Hematopoietic multipotent progenitor cell treated with erythropoietin and hydrocortisone succinate and interleukin-3 and kit ligand, for 17 days (in vitro differentiated cells): Measurements from ENCODE around the gene MLLT6.

Experiments used
- DNase-seq: peaks from one replicate; pipeline ENCODE4 v3.0.0-alpha.2; 2015; ENCODE audit warnings: low spot score

MLLT6 gene

GRCh38 chr17:38742411-38743308 is 37.6 kb downstream of the MLLT6 start:
- DNase-seq: no peak

GRCh38 chr17:38743556-38744171 is 38.6 kb downstream of the MLLT6 start:
- DNase-seq: no peak

DNA sequence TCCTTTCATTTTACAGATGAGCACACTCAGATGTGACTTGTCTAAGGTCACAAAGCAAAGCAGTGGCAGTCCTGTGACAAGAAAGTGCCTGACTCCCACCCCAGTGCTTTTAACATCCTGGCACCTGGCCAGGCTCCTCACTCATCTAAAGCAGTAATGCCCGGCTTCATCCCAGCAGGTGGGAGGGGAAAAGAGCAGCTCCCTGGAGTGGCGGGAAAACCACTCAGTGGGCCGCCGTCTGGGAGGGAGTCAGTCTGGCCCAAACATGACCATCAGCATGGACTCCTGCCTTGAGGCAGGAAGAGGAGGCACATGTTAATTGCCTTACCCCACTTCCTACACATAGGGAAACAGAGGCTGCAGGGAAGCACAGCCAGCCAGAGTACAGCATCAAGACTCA is 40.5 kb downstream of the MLLT6 start:
- DNase-seq: no peak

DNA sequence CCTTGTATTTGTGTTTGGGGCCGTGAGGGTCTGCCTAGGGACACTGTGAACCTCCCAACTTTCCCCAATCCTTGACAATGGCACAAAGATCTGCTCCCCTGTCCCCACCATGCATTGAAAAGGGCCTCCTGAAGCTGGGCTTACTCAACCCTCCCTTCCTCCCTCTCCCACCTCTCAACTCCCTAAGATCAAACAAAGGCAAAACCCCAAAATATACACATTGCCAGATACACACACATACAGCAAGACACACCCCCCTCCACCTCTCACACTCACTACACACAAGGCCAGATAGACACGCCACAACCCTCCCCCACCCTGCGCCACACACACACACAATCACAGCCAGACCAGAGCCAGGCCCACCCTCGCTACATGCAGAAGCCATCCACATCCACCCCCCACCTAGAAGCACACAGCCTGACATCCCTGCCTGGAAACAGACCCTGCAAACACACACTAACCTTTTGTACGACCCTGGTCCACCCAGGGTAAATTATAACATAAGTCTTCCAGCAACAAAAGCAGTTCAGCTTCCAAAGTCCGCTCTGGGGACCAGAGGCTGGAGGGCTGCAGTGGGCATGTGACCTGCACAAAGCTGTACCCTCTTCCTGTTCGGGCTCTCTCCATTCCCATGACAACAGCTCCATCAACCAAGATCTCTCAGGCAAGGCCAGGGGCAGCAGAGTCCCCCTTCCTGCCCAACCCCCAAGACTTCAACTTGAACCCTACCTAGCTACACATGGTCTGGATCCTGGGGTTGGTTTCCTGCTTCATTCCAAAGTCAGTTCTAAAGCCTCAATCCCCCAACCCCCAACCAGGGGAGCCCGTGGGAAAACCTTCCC is 41.2 kb downstream of the MLLT6 start:
- no peak for DNase-seq

- DNase-seq: no peak
These were observed 41.9 kb downstream of the MLLT6 start for GRCh38 chr17:38746849-38747462.

GRCh38 chr17:38747463-38748148 is 42.5 kb downstream of the MLLT6 start:
- DNase-seq: no peak

DNA sequence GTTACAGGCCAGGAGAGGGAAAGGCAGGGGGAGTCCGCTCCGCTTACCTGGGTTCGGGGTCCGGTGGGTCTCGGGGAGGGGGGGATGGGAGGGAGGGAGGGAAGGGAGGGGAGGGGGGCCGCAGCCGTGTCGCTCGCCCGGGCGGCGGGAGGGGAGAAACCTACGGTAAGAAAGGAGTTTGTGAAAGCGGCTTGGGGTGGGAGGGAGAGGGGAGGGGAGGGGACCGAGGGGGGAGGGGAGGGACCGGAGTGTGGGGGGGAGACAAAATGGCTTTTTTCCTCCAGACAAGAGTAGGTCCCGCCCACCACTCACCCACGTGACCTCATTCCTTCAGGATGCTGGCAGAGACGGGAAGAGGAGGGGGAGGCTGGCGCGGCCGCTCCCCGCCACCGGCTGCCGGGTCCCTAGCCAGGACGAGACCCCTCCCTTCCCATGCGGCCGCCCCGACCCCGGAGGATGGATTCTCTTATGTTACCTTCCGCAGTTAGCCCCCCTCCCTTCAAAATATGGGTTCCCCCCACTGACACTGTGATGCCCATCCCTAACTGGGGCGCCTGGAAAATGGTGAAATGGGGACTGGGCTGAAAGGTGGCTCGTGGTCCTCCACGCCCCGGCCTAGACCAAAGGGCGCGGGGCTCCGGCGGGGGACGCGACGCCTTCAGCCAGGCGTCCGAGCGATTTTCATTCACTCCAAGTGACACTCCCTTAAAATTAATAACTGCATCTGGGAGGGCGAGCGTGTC is 43.2 kb downstream of the MLLT6 start, which contains the start of gene PCGF2:
TSS of gene PCGF2 (minus strand) at position 188 of the 743 bp plus-strand sequence. CDS start 7,934 bp downstream, outside the sequence.
- no peak for DNase-seq

GRCh38 chr17:38748892-38749222 is 43.8 kb downstream of the MLLT6 start:
- DNase-seq: no peak

- DNase-seq: no peak
These were observed 44.4 kb downstream of the MLLT6 start for GRCh38 chr17:38749223-38750043.

- no peak for DNase-seq
These were observed 44.9 kb downstream of the MLLT6 start for GRCh38 chr17:38750044-38750311.

- DNase-seq: no peak
These were observed 45.4 kb downstream of the MLLT6 start for GRCh38 chr17:38750312-38751121.

GRCh38 chr17:38751144-38751807 is 46.2 kb downstream of the MLLT6 start:
- DNase-seq: no peak

DNA sequence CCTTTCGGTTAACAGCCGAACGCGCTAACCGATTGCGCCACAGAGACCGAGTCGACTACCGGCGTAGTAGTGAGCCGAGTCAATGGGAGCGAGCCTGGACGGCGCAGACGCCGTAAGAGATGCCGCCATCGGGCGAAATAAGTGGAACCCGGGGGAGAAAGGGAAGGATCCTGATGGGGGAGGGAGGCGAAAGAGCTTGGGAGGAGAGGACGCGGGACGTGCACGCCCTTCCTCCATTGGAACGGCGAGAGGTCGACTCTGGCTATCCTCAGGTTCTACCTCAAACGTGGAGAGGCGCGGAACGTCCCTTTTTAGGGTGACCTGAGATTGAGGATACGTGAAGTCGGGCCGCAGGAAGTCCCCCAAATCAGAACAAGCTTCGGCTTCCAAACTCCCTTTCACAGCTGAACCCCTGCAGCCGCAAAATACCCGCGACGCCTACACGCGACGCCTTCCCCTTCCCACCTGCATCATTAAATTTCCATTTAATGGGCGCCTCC is 46.8 kb downstream of the MLLT6 start:
- peak; percentile 35 for DNase-seq

GRCh38 chr17:38752308-38753070 is 47.4 kb downstream of the MLLT6 start, which contains the start of gene PSMB3:
PSMB3 (plus strand) TSS chr17:38752741; CDS start chr17:38752827, 86 bp downstream.
- DNase-seq: peak; percentile 95

- DNase-seq: no peak
These were observed 48.0 kb downstream of the MLLT6 start for GRCh38 chr17:38753071-38753506.

GRCh38 chr17:38761612-38762011 is 56.5 kb downstream of the MLLT6 start:
- DNase-seq: peak; percentile 46

DNA sequence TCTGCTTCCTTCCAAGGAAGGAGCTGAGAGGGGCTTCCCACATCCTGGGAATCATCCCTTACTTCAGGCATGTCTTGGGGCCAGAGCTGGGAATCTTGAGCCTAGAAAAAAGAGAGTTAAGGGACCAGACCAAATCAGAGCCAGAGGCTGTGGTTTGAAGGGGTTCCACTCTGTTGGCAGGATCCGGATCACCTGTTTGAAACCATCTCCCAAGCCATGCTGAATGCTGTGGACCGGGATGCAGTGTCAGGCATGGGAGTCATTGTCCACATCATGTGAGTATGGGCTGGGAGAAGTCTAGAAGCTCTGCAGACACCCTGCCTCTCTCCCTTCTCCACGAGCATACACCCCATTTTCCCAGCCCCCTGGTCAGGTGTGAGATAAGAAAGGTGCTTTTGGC is 57.2 kb downstream of the MLLT6 start:
- no peak for DNase-seq

GRCh38 chr17:38766341-38766740 is 61.3 kb downstream of the MLLT6 start:
- no peak for DNase-seq
